ENCODE results near the gene DPP10. TPM values are rescaled to one million over a fixed set of nuclear protein-coding genes. Genes with fewer than 3 reads are reported as not detected.

The DPP10 gene
- total RNA-seq, 1 donor from 2014 or later, result not detected

- H3K27ac ChIP-seq, result no peak overlapping the region
- no peaks in the 10 kb centered on the region for H3K36me3 ChIP-seq
- no peak for TF ChIP-seq CTCF (IDR thresholded peaks at IDR 0.05)
- no peaks in the 10 kb centered on the region for H3K9me3 ChIP-seq
- intact Hi-C loops (cut with DNase I), result no loop called here
- no peaks in the 10 kb centered on the region for H3K27me3 ChIP-seq
- DNase-seq (ENCODE audit: low spot score in 2 of 2), result no peak
- no peaks in the 10 kb centered on the region for H3K4me1 ChIP-seq
- H3K4me3 ChIP-seq, result no peak overlapping the region
These were observed 1208.4 kb downstream of the DPP10 start for GRCh38 chr2:115650827-115651226.

DNA sequence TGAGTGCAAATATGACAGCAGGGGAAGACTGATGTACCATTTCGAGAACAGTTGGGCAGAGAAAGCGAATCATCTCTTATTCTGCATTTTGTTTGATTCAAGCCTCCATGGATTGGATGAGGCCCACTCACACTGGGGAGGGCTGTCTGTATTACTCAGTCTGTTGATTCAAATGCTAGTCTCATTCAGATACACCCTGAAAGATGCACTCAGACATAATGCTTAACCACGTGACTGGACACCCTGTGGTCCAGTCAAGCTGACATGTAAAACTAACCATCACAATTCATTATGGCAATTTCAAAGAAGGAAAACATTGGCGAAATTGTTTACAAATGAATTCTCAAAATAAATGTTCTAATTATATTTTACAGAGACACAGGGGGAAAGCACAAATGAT is 1210.2 kb downstream of the DPP10 start:
- Histone ChIP-seq H3K9me3 (no peaks in the 10 kb centered on the region), H3K27ac (no peak overlapping the region), H3K27me3 (no peaks in the 10 kb centered on the region), H3K36me3 (no peaks in the 10 kb centered on the region), H3K4me1 (no peaks in the 10 kb centered on the region), H3K4me3 (no peak overlapping the region)
- intact Hi-C loops (cut with DNase I), result no loop called here
- no peak for TF ChIP-seq CTCF (IDR thresholded peaks at IDR 0.05)
- no peak for DNase-seq (ENCODE audit: low spot score in 2 of 2)

- Histone ChIP-seq H3K4me3 (no peak overlapping the region), H3K4me1 (no peaks in the 10 kb centered on the region), H3K36me3 (no peaks in the 10 kb centered on the region), H3K9me3 (no peaks in the 10 kb centered on the region), H3K27me3 (no peaks in the 10 kb centered on the region), H3K27ac (no peak overlapping the region)
- intact Hi-C loops (cut with DNase I), result no loop called here
- no peak for DNase-seq (ENCODE audit: low spot score in 2 of 2)
- no peak for TF ChIP-seq CTCF (IDR thresholded peaks at IDR 0.05)
These were observed 1211.9 kb downstream of the DPP10 start for GRCh38 chr2:115654362-115654761.

- Histone ChIP-seq H3K27me3 (no peaks in the 10 kb centered on the region), H3K9me3 (no peaks in the 10 kb centered on the region), H3K4me1 (no peaks in the 10 kb centered on the region), H3K4me3 (no peak overlapping the region), H3K27ac (no peak overlapping the region), H3K36me3 (no peaks in the 10 kb centered on the region)
- DNase-seq (ENCODE audit: low spot score in 2 of 2), result no peak
- TF ChIP-seq CTCF (IDR thresholded peaks at IDR 0.05), result no peak
- intact Hi-C loops (cut with DNase I), result no loop called here
These were observed 1235.7 kb downstream of the DPP10 start for GRCh38 chr2:115678129-115678528.

- H3K27ac ChIP-seq, result no peak overlapping the region
- peak overlapping the region in 1 of 2 donors; percentile 15 for H3K4me3 ChIP-seq
- no peak for TF ChIP-seq CTCF (IDR thresholded peaks at IDR 0.05)
These were observed 1241.9 kb downstream of the DPP10 start for GRCh38 chr2:115684345-115684744.

GRCh38 chr2:115691409-115691808 is 1249.0 kb downstream of the DPP10 start:
- Histone ChIP-seq H3K27ac (no peak overlapping the region), H3K4me1 (no peaks in the 10 kb centered on the region), H3K36me3 (no peaks in the 10 kb centered on the region), H3K27me3 (no peaks in the 10 kb centered on the region), H3K4me3 (no peak overlapping the region), H3K9me3 (no peaks in the 10 kb centered on the region)
- no peak for DNase-seq (ENCODE audit: low spot score in 2 of 2)
- intact Hi-C loops (cut with DNase I), result no loop called here
- no peak for TF ChIP-seq CTCF (IDR thresholded peaks at IDR 0.05)

More at GRCh38 chr2:115684345-115684744, 1241.9 kb downstream of the DPP10 start:
- Histone ChIP-seq H3K27me3 (no peaks in the 10 kb centered on the region), H3K9me3 (no peaks in the 10 kb centered on the region), H3K36me3 (no peaks in the 10 kb centered on the region), H3K4me1 (no peaks in the 10 kb centered on the region)
- DNase-seq (ENCODE audit: low spot score in 2 of 2), result no peak
- intact Hi-C loops (cut with DNase I), result no loop called here

Measured in ascending aorta (tissue), 2 donors.